Ascending aorta (tissue), 2 donors: ENCODE results near the gene OSCP1. TPM values are rescaled to one million over a fixed set of nuclear protein-coding genes. Genes with fewer than 3 reads are reported as not detected.

Experiments
- DNase-seq, 2 donors: peaks; one replicate each; pipeline ENCODE4 v3.0.0-alpha.2; 2019; ENCODE audit warnings: low spot score in 2 of 2
- H3K27ac ChIP-seq, 2 donors: fragments of 200-600 bp; sonication (generic); one replicate each; pipeline ENCODE4 v1.5.1; 2016 to 2017; ENCODE audit warnings: mild to moderate bottlenecking in 1 of 2
- H3K27me3 ChIP-seq: fragments of 200-600 bp; sonication (generic); one replicate; pipeline ENCODE4 v1.5.1; 2017
- H3K36me3 ChIP-seq, 2 donors: fragments of 200-600 bp; sonication (generic); one replicate each; pipeline ENCODE4 v1.5.1; 2016
- H3K4me1 ChIP-seq, 2 donors: fragments of 200-600 bp; sonication (generic); one replicate each; pipeline ENCODE4 v1.5.1; 2016 to 2017; ENCODE audit warnings: mild to moderate bottlenecking in 1 of 2
- H3K4me3 ChIP-seq, 2 donors: fragments of 200-600 bp; sonication (generic); one replicate each; pipeline ENCODE4 v1.5.1; 2016 to 2017; ENCODE audit warnings: mild to moderate bottlenecking in 1 of 2
- H3K9me3 ChIP-seq, 2 donors: fragments of 200-600 bp; sonication (generic); one replicate each; pipeline ENCODE4 v1.5.1; 2016
- intact Hi-C: fragments of 100-400 bp; cut with DNase I; formaldehyde crosslinking; loops from one replicate; pipeline ENCODE4 v1.15.1; 2023
- total RNA-seq: library from RNA; depleted of rRNA; stranded (reverse); fragments of >200 nt; gene quantifications from one replicate; pipeline ENCODE4 v1.1.0, GENCODE V29; 2016
- TF ChIP-seq, protein P1 (sequence below), 3 experiments: fragments of 200-600 bp in 2 of 3; fragments of 450-650 bp in 1 of 3; sonication (generic) in 2 of 3; IDR thresholded peaks; one replicate each; pipeline ENCODE4 v1.5.1; 2016 to 2019; ENCODE audit warnings: antibody characterized with exemption in 3 of 3, mild to moderate bottlenecking in 1 of 3, moderate library complexity in 1 of 3

The OSCP1 gene
- total RNA-seq, 1 donor from 2014 or later, result 10.6 TPM

DNA sequence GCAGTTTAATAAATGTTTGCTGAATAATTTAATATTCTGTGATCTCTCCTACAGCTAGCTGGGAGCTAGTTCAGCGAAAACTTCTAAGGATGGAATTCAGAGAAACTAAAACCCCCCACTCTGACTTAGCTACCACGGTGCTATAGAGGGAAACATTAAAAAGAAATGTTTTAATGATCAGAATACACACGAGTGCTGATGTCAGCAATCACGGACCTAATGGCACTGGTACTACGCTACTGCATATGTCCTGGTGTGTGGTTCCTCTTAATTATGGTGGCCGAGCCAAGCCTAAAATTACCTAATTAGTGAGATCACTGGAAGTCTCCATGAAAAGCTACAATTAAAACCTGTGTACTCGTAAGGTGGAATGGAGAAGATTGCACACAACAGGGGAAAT is 28.6 kb downstream of the OSCP1 start:
- no peaks in the 10 kb centered on the region for H3K9me3 ChIP-seq
- TF ChIP-seq, protein P1, sequence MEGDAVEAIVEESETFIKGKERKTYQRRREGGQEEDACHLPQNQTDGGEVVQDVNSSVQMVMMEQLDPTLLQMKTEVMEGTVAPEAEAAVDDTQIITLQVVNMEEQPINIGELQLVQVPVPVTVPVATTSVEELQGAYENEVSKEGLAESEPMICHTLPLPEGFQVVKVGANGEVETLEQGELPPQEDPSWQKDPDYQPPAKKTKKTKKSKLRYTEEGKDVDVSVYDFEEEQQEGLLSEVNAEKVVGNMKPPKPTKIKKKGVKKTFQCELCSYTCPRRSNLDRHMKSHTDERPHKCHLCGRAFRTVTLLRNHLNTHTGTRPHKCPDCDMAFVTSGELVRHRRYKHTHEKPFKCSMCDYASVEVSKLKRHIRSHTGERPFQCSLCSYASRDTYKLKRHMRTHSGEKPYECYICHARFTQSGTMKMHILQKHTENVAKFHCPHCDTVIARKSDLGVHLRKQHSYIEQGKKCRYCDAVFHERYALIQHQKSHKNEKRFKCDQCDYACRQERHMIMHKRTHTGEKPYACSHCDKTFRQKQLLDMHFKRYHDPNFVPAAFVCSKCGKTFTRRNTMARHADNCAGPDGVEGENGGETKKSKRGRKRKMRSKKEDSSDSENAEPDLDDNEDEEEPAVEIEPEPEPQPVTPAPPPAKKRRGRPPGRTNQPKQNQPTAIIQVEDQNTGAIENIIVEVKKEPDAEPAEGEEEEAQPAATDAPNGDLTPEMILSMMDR (IDR thresholded peaks at IDR 0.05), result no peak
- intact Hi-C loops, result loop anchor here (1.0 to 2.0 kb wide), 2 partner anchors 79 to 323 kb away; no protein-coding TSS in a partner anchor
- no peaks in the 10 kb centered on the region for H3K4me1 ChIP-seq
- no peak for DNase-seq
- no peaks in the 10 kb centered on the region for H3K27me3 ChIP-seq
- no peak overlapping the region for H3K4me3 ChIP-seq
- H3K27ac ChIP-seq, result peak overlapping the region in 1 of 2 donors; percentile 1
- peaks cover 11 to 16% of the 10 kb centered on the region in 2 donors for H3K36me3 ChIP-seq

DNA sequence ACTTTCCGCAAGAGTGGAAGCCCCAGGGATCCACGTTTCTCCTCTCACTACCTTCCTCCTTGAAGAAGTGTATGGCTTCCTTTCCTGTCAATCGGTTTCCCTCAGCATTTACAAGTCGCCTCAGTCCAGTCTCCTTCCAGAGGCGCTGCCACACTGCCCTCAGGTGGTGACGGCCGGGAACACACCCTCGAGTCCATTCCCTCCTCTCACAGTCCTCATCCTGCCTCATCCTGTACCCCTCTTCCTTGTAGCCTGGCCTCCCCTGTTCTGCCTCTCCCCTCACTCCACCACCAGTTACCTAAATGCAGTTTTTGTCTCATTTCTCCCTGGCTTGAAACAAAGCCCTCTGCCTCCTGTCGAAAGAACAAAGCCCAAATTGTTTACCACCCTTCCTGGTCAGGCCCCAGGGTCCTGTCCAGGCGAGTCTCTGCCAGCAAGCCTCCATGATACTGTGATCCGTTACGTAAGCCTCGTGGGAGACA is 29.4 kb downstream of the OSCP1 start:
- Histone ChIP-seq H3K4me3 (no peak overlapping the region), H3K36me3 (peaks cover 11 to 16% of the 10 kb centered on the region in 2 donors), H3K4me1 (no peaks in the 10 kb centered on the region), H3K27me3 (no peaks in the 10 kb centered on the region), H3K27ac (peak overlapping the region; percentile 1 to 24), H3K9me3 (no peaks in the 10 kb centered on the region)
- intact Hi-C loops, result loop anchor here (1.0 to 2.0 kb wide), 3 partner anchors 53 to 322 kb away; no protein-coding TSS in a partner anchor
- DNase-seq, result peak; percentile 58 to 94
- TF ChIP-seq, protein P1 (IDR thresholded peaks at IDR 0.05), result peak; percentile 86 to 94 (median 92)

DNA sequence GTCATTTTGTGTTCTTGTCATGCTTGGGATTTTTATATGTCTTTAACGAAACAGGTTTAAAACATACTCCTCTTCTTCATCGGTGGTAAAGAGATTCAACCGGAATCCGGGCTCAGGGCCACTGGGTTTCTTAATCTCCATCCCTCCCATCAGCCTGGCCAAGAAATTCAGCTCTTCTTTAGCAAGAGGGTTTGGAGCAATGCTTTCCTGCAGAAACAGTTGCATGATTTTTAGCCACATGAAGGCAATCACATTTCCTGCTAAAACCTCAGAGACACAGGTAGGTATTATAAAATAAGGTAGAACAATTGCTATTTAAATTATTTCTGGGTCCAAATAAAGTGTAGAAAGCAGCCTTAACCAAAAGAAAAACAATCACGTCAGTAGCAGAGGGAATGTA is 29.8 kb downstream of the OSCP1 start:
- DNase-seq, result no peak
- Histone ChIP-seq H3K27ac (no peak overlapping the region), H3K36me3 (peaks cover 11 to 16% of the 10 kb centered on the region in 2 donors)

DNA sequence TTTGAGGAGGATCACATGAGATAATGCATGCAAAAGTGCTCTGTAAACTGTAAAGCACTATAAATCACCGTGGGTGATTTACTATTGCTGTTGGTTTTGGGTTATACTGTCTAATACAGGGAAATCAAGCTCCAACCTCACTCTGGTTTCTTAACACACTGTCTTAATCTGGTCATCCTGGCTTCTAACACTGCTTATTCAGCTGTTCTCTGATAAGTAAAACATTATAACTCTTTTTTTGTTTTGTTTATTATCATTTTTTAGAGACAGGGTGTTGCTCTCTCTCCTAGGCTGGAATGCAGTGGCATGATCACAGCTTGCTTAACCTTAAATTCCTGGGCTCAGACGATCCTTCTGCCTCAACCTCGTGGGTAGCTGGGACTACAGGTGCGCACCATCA is 30.7 kb downstream of the OSCP1 start:
- intact Hi-C loops, result no loop called here
- Histone ChIP-seq H3K36me3 (peaks cover 11 to 16% of the 10 kb centered on the region in 2 donors), H3K27ac (no peak overlapping the region), H3K4me3 (no peak overlapping the region), H3K9me3 (no peaks in the 10 kb centered on the region), H3K27me3 (no peaks in the 10 kb centered on the region), H3K4me1 (no peaks in the 10 kb centered on the region)
- DNase-seq, result no peak
- TF ChIP-seq, protein P1 (IDR thresholded peaks at IDR 0.05), result no peak

More for the DNA sequence above, 29.8 kb downstream of the OSCP1 start:
- Histone ChIP-seq H3K9me3 (no peaks in the 10 kb centered on the region), H3K27me3 (no peaks in the 10 kb centered on the region), H3K4me3 (no peak overlapping the region), H3K4me1 (no peaks in the 10 kb centered on the region)
- TF ChIP-seq, protein P1 (IDR thresholded peaks at IDR 0.05), result no peak
- intact Hi-C loops, result loop anchor here (1.0 to 2.0 kb wide), 2 partner anchors 52 to 322 kb away; no protein-coding TSS in a partner anchor

DNA sequence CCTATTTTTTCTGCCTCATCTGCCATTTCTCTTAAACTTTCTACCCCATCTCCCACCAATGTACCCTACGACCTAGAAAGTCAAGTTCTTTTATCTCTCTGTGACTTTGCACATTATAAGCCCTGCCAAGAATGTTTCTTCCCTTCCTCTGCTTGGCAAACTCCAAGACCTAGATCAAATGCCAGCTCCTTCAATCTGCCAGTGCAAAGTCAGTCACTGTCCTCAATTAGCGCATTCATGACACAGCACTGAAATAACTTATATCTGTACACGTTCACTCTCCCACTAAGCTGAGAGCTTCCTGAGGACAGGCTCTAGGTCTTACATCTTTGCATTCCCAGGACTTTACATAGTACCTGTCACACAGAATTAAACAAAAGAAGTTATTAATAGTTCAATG is 31.1 kb downstream of the OSCP1 start:
- Histone ChIP-seq H3K27ac (no peak overlapping the region), H3K9me3 (no peaks in the 10 kb centered on the region)
- intact Hi-C loops, result no loop called here

More for the DNA sequence above, 31.1 kb downstream of the OSCP1 start:
- DNase-seq, result no peak
- no peaks in the 10 kb centered on the region for H3K27me3 ChIP-seq
- TF ChIP-seq, protein P1 (IDR thresholded peaks at IDR 0.05), result no peak
- no peak overlapping the region for H3K4me3 ChIP-seq
- H3K36me3 ChIP-seq, result peaks cover 11 to 16% of the 10 kb centered on the region in 2 donors
- no peaks in the 10 kb centered on the region for H3K4me1 ChIP-seq
